ENCODE measurements around the gene PLA2G6. TPM values are rescaled to one million over a fixed set of nuclear protein-coding genes. Genes with fewer than 3 reads are reported as not detected.
"Not testable (repeated sequence)": the region's sequence is repeated elsewhere in the genome, so short reads cannot be mapped to it uniquely, and the experiment has no call there.

Gene PLA2G6
- total RNA-seq, 1 donor from 2014 or later = 60.8 TPM

DNA sequence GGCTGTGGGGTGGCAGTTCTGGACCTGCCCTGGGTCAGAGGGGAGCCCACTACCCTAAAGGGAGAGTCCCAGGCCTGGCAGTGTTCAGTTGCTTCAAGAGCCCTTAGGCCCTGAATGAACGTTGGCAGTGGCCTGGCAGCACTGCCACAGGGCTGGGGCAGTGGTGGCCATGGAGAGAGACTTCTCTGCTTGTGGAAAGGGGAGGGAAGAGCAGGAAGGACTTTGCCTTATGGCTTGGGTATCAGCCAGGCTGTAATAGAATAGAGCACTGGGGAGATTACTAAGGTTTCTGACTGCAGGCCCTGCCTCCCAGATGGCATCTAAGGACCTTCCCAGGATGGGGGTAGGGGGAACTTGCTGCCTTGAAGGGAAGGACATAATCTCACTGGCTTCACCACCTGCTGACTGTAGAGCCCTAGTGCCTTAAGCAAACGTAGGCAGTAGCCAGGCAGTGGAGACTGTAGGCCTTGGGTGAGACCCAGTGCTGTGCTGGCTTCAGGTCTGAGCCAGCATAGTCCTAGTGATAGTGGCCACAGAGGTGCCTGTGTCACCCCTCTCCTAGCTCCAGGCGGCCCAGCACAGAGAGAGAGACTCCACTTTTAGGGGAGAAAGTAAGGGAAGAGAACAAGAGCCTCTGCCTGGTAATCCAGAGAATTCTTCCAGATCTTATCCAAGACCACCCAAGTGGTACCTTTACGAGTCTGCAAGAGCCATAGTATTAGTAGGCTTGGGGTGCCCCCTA lies 27.6 kb downstream of the PLA2G6 start:
- DNase-seq (no peak), ATAC-seq (peak in 1 of 2 donors; percentile 27)
- Histone ChIP-seq H3K27ac (no peak overlapping the region), H3K4me3 (no peak overlapping the region), H3K9me3 (no peaks in the 10 kb centered on the region), H3K36me3 (no peaks in the 10 kb centered on the region), H3K27me3 (ENCODE audit: low read depth) (no peaks in the 10 kb centered on the region), H3K4me1 (no peaks in the 10 kb centered on the region)
- TF ChIP-seq, protein P1, sequence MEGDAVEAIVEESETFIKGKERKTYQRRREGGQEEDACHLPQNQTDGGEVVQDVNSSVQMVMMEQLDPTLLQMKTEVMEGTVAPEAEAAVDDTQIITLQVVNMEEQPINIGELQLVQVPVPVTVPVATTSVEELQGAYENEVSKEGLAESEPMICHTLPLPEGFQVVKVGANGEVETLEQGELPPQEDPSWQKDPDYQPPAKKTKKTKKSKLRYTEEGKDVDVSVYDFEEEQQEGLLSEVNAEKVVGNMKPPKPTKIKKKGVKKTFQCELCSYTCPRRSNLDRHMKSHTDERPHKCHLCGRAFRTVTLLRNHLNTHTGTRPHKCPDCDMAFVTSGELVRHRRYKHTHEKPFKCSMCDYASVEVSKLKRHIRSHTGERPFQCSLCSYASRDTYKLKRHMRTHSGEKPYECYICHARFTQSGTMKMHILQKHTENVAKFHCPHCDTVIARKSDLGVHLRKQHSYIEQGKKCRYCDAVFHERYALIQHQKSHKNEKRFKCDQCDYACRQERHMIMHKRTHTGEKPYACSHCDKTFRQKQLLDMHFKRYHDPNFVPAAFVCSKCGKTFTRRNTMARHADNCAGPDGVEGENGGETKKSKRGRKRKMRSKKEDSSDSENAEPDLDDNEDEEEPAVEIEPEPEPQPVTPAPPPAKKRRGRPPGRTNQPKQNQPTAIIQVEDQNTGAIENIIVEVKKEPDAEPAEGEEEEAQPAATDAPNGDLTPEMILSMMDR (IDR thresholded peaks at IDR 0.05) = no peak
- intact Hi-C loops (cut with DNase I) = no loop called here

DNA sequence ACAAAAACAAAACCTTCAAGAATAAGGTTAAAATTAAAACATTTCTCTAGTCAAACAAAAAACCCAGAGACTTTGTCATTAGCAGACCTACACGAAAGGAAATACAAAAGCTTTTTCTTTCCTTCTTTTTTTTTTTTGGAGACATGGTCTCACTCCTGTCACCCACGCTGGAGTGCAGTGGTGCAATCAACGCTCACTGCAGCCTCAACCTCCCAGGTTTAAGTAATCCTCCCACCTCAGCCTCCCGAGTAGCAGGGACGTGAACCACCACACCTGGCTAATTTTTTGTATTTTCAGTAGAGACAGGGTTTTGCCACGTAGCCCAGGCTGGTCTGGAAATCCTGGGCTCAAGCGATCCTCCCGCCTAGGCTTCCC lies 30.5 kb downstream of the PLA2G6 start:
- ATAC-seq = no peak
- Histone ChIP-seq H3K36me3 (no peaks in the 10 kb centered on the region), H3K9me3 (no peaks in the 10 kb centered on the region), H3K27ac (no peak overlapping the region), H3K4me1 (peaks cover 14% of the 10 kb centered on the region), H3K27me3 (ENCODE audit: low read depth) (no peaks in the 10 kb centered on the region), H3K4me3 (no peak overlapping the region)
- TF ChIP-seq, protein P1 (IDR thresholded peaks at IDR 0.05) = no peak
- intact Hi-C loops (cut with DNase I) = no loop called here
- no peak for DNase-seq

DNA sequence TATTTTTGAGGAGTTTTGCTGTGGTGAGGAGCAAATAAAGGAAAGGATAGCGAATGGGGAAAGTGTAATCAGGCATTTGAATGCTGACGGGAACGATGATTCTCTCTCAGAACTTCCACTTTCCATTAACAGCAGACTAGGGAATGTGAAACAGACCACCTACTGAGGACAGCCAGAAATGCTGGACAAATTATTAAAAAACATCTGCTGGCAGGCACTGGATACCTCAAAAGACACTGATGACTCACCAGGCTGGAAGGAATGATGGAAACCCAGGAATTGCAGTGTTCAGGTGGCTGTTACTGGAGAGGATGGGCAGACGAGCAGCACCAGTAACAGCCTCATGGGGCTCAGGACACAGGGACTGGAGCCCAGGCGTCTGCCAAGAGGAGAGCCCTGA lies 33.4 kb downstream of the PLA2G6 start:
- no peaks in the 10 kb centered on the region for H3K27me3 ChIP-seq (ENCODE audit: low read depth)
- H3K27ac ChIP-seq = no peak overlapping the region
- no peaks in the 10 kb centered on the region for H3K36me3 ChIP-seq
- H3K9me3 ChIP-seq = no peaks in the 10 kb centered on the region
- H3K4me1 ChIP-seq = peaks cover 17% of the 10 kb centered on the region
- no peak for DNase-seq
- intact Hi-C loops (cut with DNase I) = no loop called here
- ATAC-seq = no peak
- H3K4me3 ChIP-seq = no peak overlapping the region
- TF ChIP-seq, protein P1 (IDR thresholded peaks at IDR 0.05) = no peak

DNA sequence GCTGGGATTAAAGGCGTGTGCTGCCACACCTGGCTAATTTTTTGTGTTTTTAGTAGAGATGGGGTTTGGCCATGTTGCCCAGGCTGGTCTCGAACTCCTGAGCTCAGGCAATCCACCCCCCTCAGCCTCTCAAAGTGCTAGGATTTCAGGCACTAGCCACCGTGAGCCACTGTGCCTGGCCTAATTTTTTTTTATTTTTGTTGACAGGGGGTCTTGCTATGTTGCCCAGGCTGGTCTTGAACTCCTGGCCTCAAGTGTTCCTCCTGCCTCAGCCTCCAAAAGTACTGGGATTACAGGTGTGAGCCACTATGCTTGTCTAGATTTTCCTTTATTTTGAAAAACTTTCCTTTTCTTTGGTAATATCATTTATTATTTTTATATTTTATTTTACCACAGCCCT lies 35.5 kb downstream of the PLA2G6 start:
- H3K36me3 ChIP-seq; H3K9me3 ChIP-seq; H3K4me3 ChIP-seq; ATAC-seq; H3K27ac ChIP-seq; DNase-seq; H3K27me3 ChIP-seq (ENCODE audit: low read depth); intact Hi-C loops (cut with DNase I): not testable (repeated sequence)
- peaks cover 20% of the 10 kb centered on the region for H3K4me1 ChIP-seq

DNA sequence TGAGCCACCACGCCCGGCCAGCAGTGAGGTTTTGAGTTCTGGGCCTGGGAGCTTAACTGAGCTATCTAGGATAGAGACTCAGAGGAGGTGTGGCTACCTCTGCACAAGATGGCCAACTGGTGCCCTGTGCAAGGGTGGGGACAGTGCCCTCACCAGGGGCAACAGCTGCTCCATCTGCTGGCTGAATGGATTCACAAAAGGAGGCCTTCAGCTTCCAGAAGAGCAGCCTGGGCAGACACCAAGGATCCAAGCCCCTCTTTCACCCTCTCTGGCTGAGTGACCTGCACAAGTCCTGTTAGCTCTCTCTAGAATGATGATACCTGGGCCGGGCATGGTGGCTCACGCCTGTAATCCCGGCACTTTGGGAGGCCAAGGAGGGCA lies 37.6 kb downstream of the PLA2G6 start:
- ATAC-seq = peak in 1 of 2 donors; percentile 32
- Histone ChIP-seq H3K9me3 (no peaks in the 10 kb centered on the region), H3K27ac (no peak overlapping the region), H3K4me3 (no peak overlapping the region), H3K4me1 (peaks cover 20% of the 10 kb centered on the region), H3K27me3 (ENCODE audit: low read depth) (no peaks in the 10 kb centered on the region), H3K36me3 (peaks cover 6% of the 10 kb centered on the region)
- intact Hi-C loops (cut with DNase I) = no loop called here
- TF ChIP-seq, protein P1 (IDR thresholded peaks at IDR 0.05) = no peak
- no peak for DNase-seq

DNA sequence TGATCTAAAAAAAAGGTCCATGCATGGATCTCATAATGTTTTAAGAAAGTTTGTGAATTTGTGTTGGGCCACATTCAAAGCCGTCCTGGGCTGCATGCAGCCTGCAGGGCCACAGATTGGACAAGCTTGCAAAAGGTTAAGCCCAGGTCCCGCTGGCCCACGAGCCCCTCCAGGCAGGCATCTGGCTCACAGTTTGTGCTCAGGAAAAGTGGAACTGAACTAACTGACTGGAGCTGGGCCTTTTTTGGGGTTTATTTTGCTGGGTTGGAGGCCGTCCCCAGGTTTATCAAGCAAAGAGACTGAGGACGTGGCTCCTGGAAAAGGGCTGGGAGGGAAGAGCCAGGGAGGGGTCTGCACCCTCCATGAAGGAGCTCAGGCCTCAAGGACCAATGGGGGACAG lies 39.0 kb downstream of the PLA2G6 start:
- intact Hi-C loops (cut with DNase I) = no loop called here

More for the DNA sequence above, 39.0 kb downstream of the PLA2G6 start:
- TF ChIP-seq, protein P1 (IDR thresholded peaks at IDR 0.05) = no peak
- Histone ChIP-seq H3K36me3 (peaks cover 6% of the 10 kb centered on the region), H3K9me3 (no peaks in the 10 kb centered on the region), H3K4me3 (no peak overlapping the region), H3K4me1 (peaks cover 13% of the 10 kb centered on the region), H3K27me3 (ENCODE audit: low read depth) (no peaks in the 10 kb centered on the region), H3K27ac (no peak overlapping the region)
- ATAC-seq (no peak), DNase-seq (no peak)
